Suprapubic skin (tissue), 4 donors: ENCODE results near the gene ZSCAN18.

Experiments used
- POLR2A ChIP-seq, 2 donors: fragments of 450-650 bp; IDR thresholded peaks; one replicate each; pipeline ENCODE4 v1.6.1; 2017; ENCODE audit warnings: antibody characterized with exemption in 2 of 2, mild to moderate bottlenecking in 2 of 2, moderate library complexity in 2 of 2
- POLR2AphosphoS5 ChIP-seq, 3 donors: sonication (generic); formaldehyde crosslinking; IDR thresholded peaks; one replicate each; pipeline ENCODE4 v1.6.1; 2017; ENCODE audit warnings: antibody characterized with exemption in 3 of 3
- TF ChIP-seq, protein P1 (sequence below), 2 donors: fragments of 200-600 bp in 1 of 2; fragments of 450-650 bp in 1 of 2; sonication (generic) in 1 of 2; IDR thresholded peaks; one replicate each; pipeline ENCODE4 v1.5.1; 2016 to 2019; ENCODE audit warnings: antibody characterized with exemption in 2 of 2, mild to moderate bottlenecking in 1 of 2, moderate library complexity in 1 of 2

DNA sequence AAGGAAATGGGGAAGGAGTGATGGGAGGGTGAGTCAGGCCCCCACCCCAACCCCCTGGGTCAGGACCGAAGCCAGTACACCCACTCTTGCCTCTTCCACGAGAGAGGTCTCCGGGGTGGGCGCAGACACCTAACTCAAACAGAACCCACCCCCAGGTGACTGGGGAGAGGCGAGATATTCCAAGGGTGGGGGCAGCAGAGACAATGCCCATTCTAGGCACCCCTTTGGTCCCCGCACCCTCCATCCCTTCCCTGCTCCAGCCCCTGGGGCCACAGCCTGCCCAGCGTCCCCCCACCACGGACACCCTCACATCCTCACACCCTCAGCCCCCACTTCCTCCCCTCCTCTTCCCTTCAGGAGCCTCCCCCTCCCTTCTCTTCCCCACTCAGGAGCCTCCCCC is 682 bp downstream of the ZSCAN18 start:
- TF ChIP-seq, protein P1, sequence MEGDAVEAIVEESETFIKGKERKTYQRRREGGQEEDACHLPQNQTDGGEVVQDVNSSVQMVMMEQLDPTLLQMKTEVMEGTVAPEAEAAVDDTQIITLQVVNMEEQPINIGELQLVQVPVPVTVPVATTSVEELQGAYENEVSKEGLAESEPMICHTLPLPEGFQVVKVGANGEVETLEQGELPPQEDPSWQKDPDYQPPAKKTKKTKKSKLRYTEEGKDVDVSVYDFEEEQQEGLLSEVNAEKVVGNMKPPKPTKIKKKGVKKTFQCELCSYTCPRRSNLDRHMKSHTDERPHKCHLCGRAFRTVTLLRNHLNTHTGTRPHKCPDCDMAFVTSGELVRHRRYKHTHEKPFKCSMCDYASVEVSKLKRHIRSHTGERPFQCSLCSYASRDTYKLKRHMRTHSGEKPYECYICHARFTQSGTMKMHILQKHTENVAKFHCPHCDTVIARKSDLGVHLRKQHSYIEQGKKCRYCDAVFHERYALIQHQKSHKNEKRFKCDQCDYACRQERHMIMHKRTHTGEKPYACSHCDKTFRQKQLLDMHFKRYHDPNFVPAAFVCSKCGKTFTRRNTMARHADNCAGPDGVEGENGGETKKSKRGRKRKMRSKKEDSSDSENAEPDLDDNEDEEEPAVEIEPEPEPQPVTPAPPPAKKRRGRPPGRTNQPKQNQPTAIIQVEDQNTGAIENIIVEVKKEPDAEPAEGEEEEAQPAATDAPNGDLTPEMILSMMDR (IDR thresholded peaks at IDR 0.05) = no peak
- TF ChIP-seq POLR2A (IDR thresholded peaks at IDR 0.05) = no peak
- TF ChIP-seq POLR2AphosphoS5 (IDR thresholded peaks at IDR 0.05) = no peak
